HL-60 (cell line): ENCODE results near the gene SOAT2.
"Not testable (repeated sequence)": the region's sequence is repeated elsewhere in the genome, so short reads cannot be mapped to it uniquely, and the experiment has no call there.

ENCODE experiments used
- DNase-seq, 2 experiments: peaks; one replicate each; pipeline ENCODE4 v3.0.0-alpha.2; 2010 to 2020; ENCODE audit warnings: low read depth in 1 of 2, low spot score in 1 of 2
- H3K27ac ChIP-seq: fragments of 250-450 bp; sonication (Bioruptor Pico); replicated peaks from 2 replicates; pipeline ENCODE4 v1.5.1; 2020; ENCODE audit warnings: mild to moderate bottlenecking, moderate library complexity
- H3K27me3 ChIP-seq: fragments of 250-450 bp; sonication (Bioruptor Pico); 2 replicates; pipeline ENCODE4 v1.5.1; 2021; ENCODE audit warnings: mild to moderate bottlenecking, moderate library complexity; ENCODE audit not compliant: insufficient read depth, poor library complexity, severe bottlenecking
- H3K4me3 ChIP-seq: replicated peaks from 2 replicates; pipeline ENCODE4 v1.5.1; 2011; ENCODE audit warnings: mild to moderate bottlenecking, control low read depth, low read length; ENCODE audit not compliant: insufficient read depth
- CTCF ChIP-seq: IDR thresholded peaks from one replicate; pipeline ENCODE4 v1.5.1; 2011; ENCODE audit warnings: low read length, control low read depth, inconsistent platforms; ENCODE audit not compliant: insufficient read depth
- GABPA ChIP-seq: IDR thresholded peaks from 2 replicates; pipeline ENCODE4 v1.6.1; 2012; ENCODE audit warnings: low read depth
- POLR2AphosphoS5 ChIP-seq: IDR thresholded peaks from 2 replicates; pipeline ENCODE4 v1.6.1; 2012; ENCODE audit warnings: low read depth
- SPI1 ChIP-seq: IDR thresholded peaks from 2 replicates; pipeline ENCODE4 v1.6.1; 2012; ENCODE audit warnings: low read depth, mild to moderate bottlenecking, borderline replicate concordance
- TF ChIP-seq, protein P1 (sequence below): IDR thresholded peaks from 2 replicates; pipeline ENCODE4 v1.6.1; 2012; ENCODE audit warnings: low read depth; ENCODE audit not compliant: insufficient replicate concordance

Gene SOAT2

GRCh38 chr12:53107122-53107521 lies 3.8 kb downstream of the SOAT2 start:
- Histone ChIP-seq H3K27me3 (no peaks in the 10 kb centered on the region), H3K4me3 (no peak overlapping the region), H3K27ac (no peak overlapping the region)
- DNase-seq: no peak
- TF ChIP-seq POLR2AphosphoS5: no peak
- TF ChIP-seq GABPA: no peak
- TF ChIP-seq CTCF: no peak
- no peak for TF ChIP-seq SPI1
- TF ChIP-seq, protein P1, sequence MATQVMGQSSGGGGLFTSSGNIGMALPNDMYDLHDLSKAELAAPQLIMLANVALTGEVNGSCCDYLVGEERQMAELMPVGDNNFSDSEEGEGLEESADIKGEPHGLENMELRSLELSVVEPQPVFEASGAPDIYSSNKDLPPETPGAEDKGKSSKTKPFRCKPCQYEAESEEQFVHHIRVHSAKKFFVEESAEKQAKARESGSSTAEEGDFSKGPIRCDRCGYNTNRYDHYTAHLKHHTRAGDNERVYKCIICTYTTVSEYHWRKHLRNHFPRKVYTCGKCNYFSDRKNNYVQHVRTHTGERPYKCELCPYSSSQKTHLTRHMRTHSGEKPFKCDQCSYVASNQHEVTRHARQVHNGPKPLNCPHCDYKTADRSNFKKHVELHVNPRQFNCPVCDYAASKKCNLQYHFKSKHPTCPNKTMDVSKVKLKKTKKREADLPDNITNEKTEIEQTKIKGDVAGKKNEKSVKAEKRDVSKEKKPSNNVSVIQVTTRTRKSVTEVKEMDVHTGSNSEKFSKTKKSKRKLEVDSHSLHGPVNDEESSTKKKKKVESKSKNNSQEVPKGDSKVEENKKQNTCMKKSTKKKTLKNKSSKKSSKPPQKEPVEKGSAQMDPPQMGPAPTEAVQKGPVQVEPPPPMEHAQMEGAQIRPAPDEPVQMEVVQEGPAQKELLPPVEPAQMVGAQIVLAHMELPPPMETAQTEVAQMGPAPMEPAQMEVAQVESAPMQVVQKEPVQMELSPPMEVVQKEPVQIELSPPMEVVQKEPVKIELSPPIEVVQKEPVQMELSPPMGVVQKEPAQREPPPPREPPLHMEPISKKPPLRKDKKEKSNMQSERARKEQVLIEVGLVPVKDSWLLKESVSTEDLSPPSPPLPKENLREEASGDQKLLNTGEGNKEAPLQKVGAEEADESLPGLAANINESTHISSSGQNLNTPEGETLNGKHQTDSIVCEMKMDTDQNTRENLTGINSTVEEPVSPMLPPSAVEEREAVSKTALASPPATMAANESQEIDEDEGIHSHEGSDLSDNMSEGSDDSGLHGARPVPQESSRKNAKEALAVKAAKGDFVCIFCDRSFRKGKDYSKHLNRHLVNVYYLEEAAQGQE: no peak

- H3K27me3 ChIP-seq, H3K4me3 ChIP-seq: not testable (repeated sequence)
- H3K27ac ChIP-seq: peak overlapping the region; percentile 51
- DNase-seq: peak in 1 of 2 experiments; percentile 52
These were observed 9.1 kb downstream of the SOAT2 start for GRCh38 chr12:53112431-53112830.

DNA sequence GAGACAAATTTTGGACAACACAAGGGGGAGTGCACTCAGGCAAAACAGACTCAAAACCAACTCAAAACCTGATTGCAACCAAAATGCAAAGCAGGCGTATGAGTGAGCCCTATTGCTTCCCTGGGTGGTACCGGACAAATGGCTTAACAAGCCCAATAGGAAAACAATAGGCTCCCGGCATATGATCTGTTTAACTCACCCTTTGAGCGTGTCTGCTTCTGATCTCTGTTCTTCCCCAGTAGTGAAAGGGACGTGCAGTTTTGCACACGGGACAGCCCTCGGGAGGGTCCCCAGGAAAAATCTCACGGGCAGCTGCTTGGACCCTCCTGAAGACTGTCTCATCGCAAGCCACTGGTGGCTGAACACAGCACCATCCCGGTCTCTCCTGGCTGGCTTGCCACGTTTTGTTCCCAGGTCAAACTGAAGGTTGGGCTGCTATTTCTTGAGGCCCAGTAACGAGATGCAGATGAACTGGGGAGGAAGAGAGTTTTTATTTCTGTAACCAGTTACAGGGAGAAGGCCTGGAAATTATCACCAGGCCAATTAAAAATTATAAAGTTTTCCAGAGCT lies 9.9 kb downstream of the SOAT2 start:
- DNase-seq: no peak
- no peak overlapping the region for H3K4me3 ChIP-seq
- no peak for TF ChIP-seq SPI1
- no peak for TF ChIP-seq POLR2AphosphoS5
- TF ChIP-seq CTCF: no peak
- TF ChIP-seq GABPA: no peak
- TF ChIP-seq, protein P1: no peak
- no peak overlapping the region; the same call in 1 of the 2 replicates for H3K27ac ChIP-seq
- H3K27me3 ChIP-seq: no peaks in the 10 kb centered on the region

DNA sequence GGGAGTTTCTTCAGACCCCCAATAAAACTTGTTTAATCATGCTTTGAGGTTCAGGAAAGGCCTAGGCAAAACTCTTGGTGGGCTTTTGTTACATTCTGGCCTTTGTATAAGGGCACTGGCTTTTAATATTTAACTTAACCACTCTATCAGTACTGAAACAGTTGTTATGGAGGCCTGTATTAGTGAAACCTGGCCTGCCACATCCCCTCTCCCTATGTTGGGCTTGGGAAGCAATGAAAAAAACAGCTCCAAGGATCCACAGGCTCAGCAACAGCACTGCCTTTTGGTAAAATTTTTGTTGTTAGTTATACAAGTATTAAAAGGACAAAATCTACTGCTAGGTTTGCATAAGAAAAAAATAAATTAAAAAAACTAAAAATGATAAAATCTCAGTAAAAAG lies 10.7 kb downstream of the SOAT2 start:
- no peak overlapping the region for H3K27ac ChIP-seq
- TF ChIP-seq CTCF (no peak), GABPA (no peak), SPI1 (no peak), POLR2AphosphoS5 (no peak)
- TF ChIP-seq, protein P1: no peak
- no peaks in the 10 kb centered on the region for H3K27me3 ChIP-seq
- DNase-seq: no peak
- H3K4me3 ChIP-seq: no peak overlapping the region
